Natural killer cell (primary cell): ENCODE results near the gene CORO2B. TPM values are rescaled to one million over a fixed set of nuclear protein-coding genes. Genes with fewer than 3 reads are reported as not detected.

ENCODE experiments used
- ATAC-seq, 3 donors: fragments of 150-1000 bp in 2 of 3; fragments of 200-7000 bp in 1 of 3; cut with Tn5 transposase; 1 replicate in 1 of 3; 2 replicates in 2 of 3; pipeline ENCODE4 v1.10.0; 2021; ENCODE audit warnings: mild to moderate bottlenecking in 2 of 3, moderate library complexity in 2 of 3
- DNase-seq, 2 donors: peaks; one replicate each; pipeline versions ENCODE4 v3.0.0 to v3.0.0-alpha.2; 2013 to 2021; ENCODE audit warnings: mixed read lengths in 1 of 2
- H3K27ac ChIP-seq: one replicate; pipeline ENCODE4 v1.5.1; 2013; ENCODE audit warnings: mild to moderate bottlenecking, low read length
- H3K27me3 ChIP-seq: one replicate; pipeline ENCODE4 v1.6.1; 2013; ENCODE audit warnings: low read length; ENCODE audit not compliant: control insufficient read depth, insufficient read depth
- H3K36me3 ChIP-seq: one replicate; pipeline ENCODE4 v1.6.1; 2013; ENCODE audit warnings: low read length; ENCODE audit not compliant: control insufficient read depth, insufficient read depth
- H3K4me1 ChIP-seq: one replicate; pipeline ENCODE4 v1.6.1; 2013; ENCODE audit warnings: low read length; ENCODE audit not compliant: control insufficient read depth, insufficient read depth
- H3K4me3 ChIP-seq: one replicate; pipeline ENCODE4 v1.5.1; 2013; ENCODE audit warnings: low read length
- H3K9me3 ChIP-seq: one replicate; pipeline ENCODE4 v1.6.1; 2013; ENCODE audit warnings: low read length; ENCODE audit not compliant: control insufficient read depth, insufficient read depth
- H3K27ac Mint-ChIP-seq, 2 donors: one replicate each; pipeline ENCODE4 v1.8.0; 2022; ENCODE audit warnings: mild to moderate bottlenecking in 2 of 2, mixed read lengths in 2 of 2, moderate library complexity in 1 of 2
- H3K27me3 Mint-ChIP-seq, 2 donors: one replicate each; pipeline ENCODE4 v1.8.0; 2022; ENCODE audit warnings: low read depth in 2 of 2, mixed read lengths in 2 of 2
- H3K36me3 Mint-ChIP-seq: one replicate; pipeline ENCODE4 v1.8.0; 2022; ENCODE audit warnings: mixed read lengths
- H3K4me1 Mint-ChIP-seq, 2 donors: one replicate each; pipeline ENCODE4 v1.8.0; 2022; ENCODE audit warnings: mixed read lengths in 2 of 2
- H3K4me3 Mint-ChIP-seq: one replicate; pipeline ENCODE4 v1.8.0; 2022; ENCODE audit warnings: mild to moderate bottlenecking, moderate library complexity, mixed read lengths
- H3K9me3 Mint-ChIP-seq, 2 donors: one replicate each; pipeline ENCODE4 v1.8.0; 2022; ENCODE audit warnings: mixed read lengths in 2 of 2
- WGBS: methylation state at CpG from one replicate; pipeline ENCODE4 v1.1.7; 2013; ENCODE audit warnings: missing lambda C conversion rate; ENCODE audit not compliant: insufficient coverage; 5-methylcytosine and 5-hydroxymethylcytosine counted together
- intact Hi-C: fragments of 100-400 bp; cut with micrococcal nuclease; formaldehyde crosslinking; loops from one replicate; pipeline ENCODE4 v1.14.2; 2022
- total RNA-seq, 4 donors: library from RNA; stranded (reverse); fragments of 120-200 nt in 1 of 4; gene quantifications; one replicate each; pipeline versions ENCODE4 v1.2.3 to v1.2.4, GENCODE V29; 2013 to 2022
- TF ChIP-seq, protein P1 (sequence below): fragments of 200-600 bp; IDR thresholded peaks from one replicate; pipeline ENCODE4 v1.8.0; 2022; ENCODE audit warnings: antibody characterized with exemption

Gene CORO2B
- total RNA-seq, 3 donors from 2014 or later (not counting 1 experiment from before 2014, with no cell fraction given): 0.13 TPM; not detected in 2

DNA sequence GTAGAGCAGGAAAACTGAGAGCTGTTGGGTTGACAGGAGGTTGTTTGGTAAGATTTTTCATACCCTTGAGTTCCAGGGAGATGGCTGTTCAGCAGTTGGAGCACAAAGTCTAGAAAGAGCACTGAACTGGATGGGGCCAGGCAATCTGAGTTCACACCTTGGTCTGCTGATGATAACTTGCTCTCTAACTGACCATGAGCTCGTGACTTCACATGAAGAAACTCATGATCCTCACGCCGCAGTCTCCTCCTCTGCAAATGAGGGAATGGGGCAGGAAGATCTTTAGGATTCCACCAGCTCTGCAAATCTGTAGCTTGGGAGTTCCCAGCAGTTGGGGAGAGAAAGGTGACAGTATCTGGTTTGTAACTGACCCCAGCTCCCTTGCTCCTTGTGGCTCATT is 33.7 kb downstream of the CORO2B start:
- H3K36me3 Mint-ChIP-seq: no peaks in the 10 kb centered on the region
- H3K36me3 ChIP-seq: no peaks in the 10 kb centered on the region
- H3K9me3 ChIP-seq: no peaks in the 10 kb centered on the region
- TF ChIP-seq, protein P1, sequence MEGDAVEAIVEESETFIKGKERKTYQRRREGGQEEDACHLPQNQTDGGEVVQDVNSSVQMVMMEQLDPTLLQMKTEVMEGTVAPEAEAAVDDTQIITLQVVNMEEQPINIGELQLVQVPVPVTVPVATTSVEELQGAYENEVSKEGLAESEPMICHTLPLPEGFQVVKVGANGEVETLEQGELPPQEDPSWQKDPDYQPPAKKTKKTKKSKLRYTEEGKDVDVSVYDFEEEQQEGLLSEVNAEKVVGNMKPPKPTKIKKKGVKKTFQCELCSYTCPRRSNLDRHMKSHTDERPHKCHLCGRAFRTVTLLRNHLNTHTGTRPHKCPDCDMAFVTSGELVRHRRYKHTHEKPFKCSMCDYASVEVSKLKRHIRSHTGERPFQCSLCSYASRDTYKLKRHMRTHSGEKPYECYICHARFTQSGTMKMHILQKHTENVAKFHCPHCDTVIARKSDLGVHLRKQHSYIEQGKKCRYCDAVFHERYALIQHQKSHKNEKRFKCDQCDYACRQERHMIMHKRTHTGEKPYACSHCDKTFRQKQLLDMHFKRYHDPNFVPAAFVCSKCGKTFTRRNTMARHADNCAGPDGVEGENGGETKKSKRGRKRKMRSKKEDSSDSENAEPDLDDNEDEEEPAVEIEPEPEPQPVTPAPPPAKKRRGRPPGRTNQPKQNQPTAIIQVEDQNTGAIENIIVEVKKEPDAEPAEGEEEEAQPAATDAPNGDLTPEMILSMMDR: no peak
- no peak overlapping the region for H3K27ac ChIP-seq
- no peaks in the 10 kb centered on the region for H3K4me1 ChIP-seq
- no peak overlapping the region for H3K4me3 ChIP-seq
- intact Hi-C loops: no loop called here
- no peaks in the 10 kb centered on the region for H3K4me1 Mint-ChIP-seq
- peaks cover 0 to 4% of the 10 kb centered on the region in 2 donors for H3K27me3 Mint-ChIP-seq
- H3K4me3 Mint-ChIP-seq: no peak overlapping the region
- H3K9me3 Mint-ChIP-seq: no peaks in the 10 kb centered on the region
- no peaks in the 10 kb centered on the region for H3K27me3 ChIP-seq
- DNase-seq (no peak), ATAC-seq (no peak)
- no peak overlapping the region for H3K27ac Mint-ChIP-seq
- WGBS: 89% methylated on average over 3 of the region's 3 CpGs

DNA sequence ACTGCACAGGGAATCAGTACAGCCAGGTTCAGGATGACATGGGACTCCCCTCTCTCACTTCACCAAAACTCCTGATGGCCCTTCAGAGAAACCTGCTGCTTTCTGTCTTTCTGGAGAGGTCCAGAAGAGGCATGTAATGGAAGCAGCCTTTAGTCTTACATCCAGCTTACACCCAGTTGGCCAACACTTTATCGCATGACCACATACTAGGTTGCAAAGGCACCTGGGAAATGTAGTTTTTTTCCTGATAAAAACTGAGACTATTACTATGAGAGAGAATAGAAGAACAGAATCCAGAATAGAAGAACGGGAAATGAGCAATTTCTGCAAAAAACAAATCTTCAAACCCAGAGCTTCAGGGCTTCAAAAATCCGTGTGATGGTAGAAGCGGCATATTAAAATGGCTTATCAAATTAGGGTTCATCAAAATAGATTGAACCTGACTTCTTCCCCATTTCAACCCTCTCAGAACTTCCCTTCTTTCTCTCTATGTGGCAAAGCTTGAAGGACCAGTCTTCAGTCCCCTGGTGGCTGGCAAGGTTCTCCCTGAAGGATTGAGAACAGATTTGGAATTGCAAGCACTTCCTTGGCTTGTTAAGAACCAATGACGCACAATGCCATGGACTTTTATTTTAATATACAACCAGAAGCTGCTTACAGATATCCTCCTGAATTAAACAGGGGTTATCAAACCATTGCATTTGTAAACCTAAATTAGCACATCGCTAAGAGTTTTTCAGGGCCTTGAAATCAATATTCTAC is 34.4 kb downstream of the CORO2B start:
- H3K4me1 Mint-ChIP-seq: no peaks in the 10 kb centered on the region
- no peaks in the 10 kb centered on the region for H3K9me3 ChIP-seq
- H3K27me3 Mint-ChIP-seq: peaks cover 3 to 4% of the 10 kb centered on the region in 2 donors
- H3K27ac Mint-ChIP-seq: no peak overlapping the region
- H3K4me3 Mint-ChIP-seq: no peak overlapping the region
- no peak overlapping the region for H3K4me3 ChIP-seq
- H3K36me3 Mint-ChIP-seq: no peaks in the 10 kb centered on the region
- DNase-seq (no peak), ATAC-seq (no peak)
- intact Hi-C loops: no loop called here
- no peaks in the 10 kb centered on the region for H3K36me3 ChIP-seq
- H3K9me3 Mint-ChIP-seq: no peaks in the 10 kb centered on the region
- H3K4me1 ChIP-seq: no peaks in the 10 kb centered on the region
- no peak overlapping the region for H3K27ac ChIP-seq
- TF ChIP-seq, protein P1: no peak
- no peaks in the 10 kb centered on the region for H3K27me3 ChIP-seq
- 84% methylated on average over 6 of the region's 6 CpGs for WGBS

DNA sequence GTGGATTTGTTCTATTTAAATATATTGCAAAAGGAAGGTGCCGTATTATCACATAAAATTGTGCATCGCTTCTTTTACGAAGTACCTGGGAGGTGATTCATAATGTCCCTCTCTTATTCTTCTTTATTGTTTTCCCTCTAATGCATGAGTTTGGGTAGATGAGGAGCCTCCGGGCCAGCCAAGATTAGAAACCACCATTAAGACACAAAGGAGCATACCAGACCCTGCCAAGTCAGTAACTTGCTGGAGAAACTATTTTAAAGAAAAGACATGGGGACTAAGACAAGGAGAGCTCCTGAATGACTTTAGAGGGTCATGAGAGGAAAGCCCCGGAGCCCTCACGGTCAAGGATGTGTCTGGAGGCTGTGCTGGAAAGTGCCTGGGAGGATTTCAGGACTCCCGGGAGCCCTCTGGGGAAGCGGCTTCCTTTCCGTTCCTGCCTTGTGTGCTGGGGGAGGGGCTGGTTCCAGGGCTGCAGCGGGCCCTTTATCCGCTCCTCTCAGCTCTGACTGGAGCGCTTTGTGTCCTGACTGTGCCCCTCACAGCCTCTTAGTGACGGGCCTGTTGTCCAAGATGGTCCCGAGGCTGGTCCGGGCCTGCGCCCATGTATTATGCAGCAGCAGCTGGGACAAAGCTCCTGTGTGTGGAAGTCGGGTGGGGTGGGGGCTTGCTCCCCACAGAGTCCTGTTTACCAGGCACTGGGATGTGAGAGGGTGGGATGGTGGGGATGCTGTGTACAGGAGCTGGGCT is 35.7 kb downstream of the CORO2B start:
- Mint-ChIP-seq H3K27me3 (peaks cover 2 to 7% of the 10 kb centered on the region in 2 donors), H3K9me3 (no peaks in the 10 kb centered on the region), H3K27ac (no peak overlapping the region), H3K36me3 (no peaks in the 10 kb centered on the region), H3K4me3 (no peak overlapping the region), H3K4me1 (no peaks in the 10 kb centered on the region)
- Histone ChIP-seq H3K4me3 (no peak overlapping the region), H3K27me3 (no peaks in the 10 kb centered on the region), H3K4me1 (no peaks in the 10 kb centered on the region), H3K27ac (no peak overlapping the region), H3K9me3 (no peaks in the 10 kb centered on the region), H3K36me3 (no peaks in the 10 kb centered on the region)
- TF ChIP-seq, protein P1: no peak
- intact Hi-C loops: no loop called here
- ATAC-seq (no peak), DNase-seq (no peak)
- 96% methylated on average over 14 of the region's 17 CpGs for WGBS
